ENCODE data around the gene DRD1.
"Not testable (repeated sequence)": the region's sequence is repeated elsewhere in the genome, so short reads cannot be mapped to it uniquely, and the experiment has no call there.

DRD1 gene

DNA sequence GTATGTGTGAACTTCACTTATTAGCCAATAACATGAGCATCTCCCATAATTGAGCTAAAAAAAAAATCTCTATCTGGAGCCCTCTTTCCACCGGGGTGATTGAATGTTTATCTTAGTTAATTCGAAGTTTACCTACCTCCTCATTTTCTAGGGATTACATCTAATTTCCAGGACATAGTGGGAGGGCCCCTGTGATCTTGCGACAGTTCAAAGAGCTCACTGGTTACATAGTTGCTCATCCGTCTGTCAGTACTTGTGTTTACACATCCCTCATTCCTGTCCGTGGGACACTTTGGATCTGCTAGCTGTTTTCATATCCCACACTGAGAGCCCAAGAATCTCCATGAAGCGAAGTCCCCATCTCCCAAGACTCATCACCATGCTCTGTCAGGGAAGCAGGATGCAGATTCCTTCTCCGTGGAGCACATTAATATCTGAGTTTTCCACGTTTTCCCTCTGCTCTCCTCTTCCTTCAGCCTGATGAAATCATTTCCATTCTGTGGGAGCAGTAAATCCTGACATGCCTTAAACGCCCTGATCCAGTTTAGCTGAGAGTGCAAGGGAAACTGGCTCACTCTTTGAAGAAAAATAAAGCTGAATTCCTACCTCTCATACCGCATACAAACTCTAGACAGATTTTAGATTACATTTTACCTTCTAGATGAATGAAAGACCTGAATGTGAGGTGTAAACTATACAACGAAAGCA lies 24.2 kb upstream of the DRD1 start:
- no peak for DNase-seq (ENCODE audit: low spot score)

DNA sequence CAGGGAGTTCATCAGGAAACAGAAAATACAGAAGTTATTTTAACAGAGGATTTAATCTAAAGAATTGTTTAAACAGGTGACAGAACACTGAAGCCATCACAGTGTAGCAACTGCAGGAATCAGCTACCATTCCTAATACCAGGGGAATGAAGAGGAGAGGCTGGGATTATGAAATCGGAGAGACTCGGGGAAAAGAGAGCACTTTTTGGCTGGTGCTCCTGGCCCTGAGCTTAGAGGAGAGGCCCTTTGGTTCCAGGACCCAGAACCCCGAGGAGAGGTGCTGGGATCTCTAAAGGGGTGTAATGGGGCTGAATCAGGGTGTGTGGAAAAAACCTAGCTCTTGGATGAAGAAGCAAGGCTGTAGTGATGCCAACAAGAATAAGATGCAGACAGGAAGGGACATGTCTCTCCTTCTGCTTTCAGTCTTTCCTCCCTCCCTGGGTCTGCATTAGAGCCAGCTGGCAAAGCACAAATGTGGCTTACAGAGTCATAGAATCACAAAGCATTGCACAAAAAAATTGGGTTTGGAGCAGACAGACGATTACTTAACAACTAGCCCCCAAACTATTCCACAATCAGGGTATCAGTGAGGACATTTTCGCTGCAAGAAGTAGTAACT lies 22.8 kb upstream of the DRD1 start:
- no peak for DNase-seq (ENCODE audit: low spot score)

DNA sequence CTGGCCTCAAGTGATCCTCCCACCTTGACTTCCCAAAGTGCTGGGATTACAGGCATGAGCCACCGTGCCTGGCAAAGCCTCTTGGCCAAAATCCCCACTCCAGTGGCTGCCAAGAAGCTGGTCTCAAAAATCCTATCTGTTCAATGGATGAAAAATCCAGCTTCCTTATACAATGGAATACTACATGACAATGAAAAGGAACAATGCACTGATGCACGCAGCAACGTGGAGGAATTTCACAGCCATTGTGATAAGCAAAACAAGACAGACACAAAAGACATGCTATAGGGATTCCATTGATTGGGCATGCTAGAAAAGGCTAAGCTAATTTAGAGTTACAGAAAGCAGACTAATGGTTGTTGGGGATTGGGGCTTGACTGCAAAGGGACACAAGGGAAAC lies 21.3 kb upstream of the DRD1 start:
- DNase-seq (ENCODE audit: low spot score), result no peak

DNA sequence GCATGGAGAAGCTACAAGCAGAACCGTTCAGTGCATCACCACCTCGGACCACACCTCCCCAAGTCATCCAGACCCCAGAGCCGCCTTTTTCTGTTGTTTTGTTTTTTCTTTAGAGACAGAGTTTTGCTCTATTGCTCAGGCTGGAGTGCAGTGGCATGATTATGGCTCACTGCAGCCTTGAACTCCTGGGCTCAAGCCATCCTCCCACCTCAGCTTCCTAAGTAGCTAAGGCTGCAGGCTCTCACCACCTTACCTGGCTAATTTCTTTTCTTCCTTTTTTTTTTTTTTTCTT lies 20.9 kb upstream of the DRD1 start:
- DNase-seq (ENCODE audit: low spot score), result no peak

DNA sequence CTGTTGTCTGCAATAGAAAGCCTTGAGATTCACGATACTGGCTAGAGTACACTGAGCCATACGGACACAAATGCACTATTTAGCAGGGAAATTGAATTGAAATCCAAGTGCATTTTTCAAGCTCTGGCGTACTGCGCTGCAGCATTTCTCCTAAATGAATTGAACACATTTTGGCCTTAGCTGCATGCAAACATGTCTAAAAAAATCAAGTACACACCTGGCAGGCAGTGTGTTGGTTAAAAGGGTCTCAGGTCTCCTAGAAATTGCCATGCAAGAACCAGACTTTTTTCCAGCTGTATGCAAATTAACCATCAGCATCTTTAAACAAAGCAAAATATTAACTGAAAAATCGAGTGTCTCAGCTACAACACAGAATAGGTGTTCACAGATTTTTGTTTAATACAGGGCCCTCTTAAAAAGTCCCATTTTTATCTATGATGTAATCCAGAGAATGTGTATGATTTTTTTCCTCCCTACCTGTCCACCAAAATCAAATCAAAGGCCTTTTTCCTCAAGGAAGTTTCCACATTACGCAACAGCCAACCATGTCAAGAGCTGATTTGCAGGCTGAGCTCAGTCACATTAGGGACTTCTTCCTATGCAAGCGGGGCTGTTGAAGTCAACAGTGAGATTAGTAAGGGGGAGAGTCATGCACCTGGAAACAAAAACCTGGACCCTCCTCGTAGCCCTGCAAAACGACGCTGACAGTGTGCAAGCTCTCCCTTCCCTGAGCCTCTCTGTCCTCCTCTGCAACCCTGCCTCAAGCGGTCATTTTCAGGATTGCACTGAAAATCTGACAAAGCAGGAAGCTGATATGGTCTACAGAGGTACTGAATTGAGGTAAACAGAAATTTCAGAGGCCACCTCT lies 20.3 kb upstream of the DRD1 start:
- peak; percentile 51 for DNase-seq (ENCODE audit: low spot score)

DNA sequence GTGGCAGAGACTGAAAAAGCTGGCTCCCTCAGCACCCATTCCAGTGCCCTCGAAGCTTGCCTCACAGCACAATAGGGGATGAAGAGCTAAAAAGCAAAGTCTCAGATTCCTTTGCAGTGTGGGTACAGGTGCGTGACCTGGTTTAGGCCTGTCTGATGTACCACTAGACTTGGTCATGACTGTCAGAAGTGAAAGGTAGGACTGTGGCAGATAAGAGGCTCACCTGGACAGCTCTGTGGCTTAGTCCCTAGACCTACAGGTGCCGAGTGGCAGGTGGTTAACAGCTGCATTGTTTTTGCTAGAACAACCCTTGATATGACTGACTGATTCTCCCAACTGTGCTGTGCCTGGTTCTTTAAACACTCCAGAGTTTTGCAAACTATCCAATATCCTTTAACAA lies 19.7 kb upstream of the DRD1 start:
- DNase-seq (ENCODE audit: low spot score), result no peak

DNA sequence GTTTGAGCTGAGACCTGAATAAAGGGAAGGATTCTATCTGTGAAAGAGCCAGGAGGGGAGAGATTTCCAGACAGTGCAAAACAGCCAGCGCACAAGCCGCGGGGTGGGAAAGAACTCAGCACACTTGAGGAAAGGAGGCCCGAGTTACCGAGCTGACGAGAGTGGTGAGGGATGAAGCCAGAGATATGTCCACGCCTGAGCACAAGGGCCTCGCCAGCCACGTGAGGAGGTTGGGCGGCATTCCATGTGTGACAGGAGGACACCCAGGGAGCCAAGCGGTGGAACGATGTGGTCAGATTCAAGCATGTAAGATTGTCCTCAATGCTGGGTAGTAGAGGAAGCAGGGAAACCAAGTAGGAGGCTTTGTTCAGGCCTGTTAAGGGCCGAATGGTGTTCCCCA lies 17.4 kb upstream of the DRD1 start:
- DNase-seq (ENCODE audit: low spot score), result no peak

DNA sequence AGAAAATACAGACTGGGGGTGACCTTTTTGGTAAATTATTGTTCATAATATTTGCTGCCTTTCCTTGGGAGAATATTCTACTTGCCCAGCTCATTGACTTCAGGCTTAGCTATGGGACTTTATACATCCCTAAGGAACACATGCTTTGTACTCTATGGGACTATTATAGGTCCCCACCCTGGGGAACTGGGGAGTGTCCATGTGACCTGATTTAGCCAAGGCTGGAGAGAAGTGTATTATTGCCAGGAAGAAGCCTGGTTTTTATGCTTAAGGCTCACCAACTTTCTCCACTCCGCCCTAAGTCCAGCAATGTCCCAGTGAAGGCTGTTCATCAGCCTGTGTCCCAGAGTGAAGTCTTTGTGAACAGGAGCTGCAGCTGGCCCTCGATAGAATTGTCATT lies 16.6 kb upstream of the DRD1 start:
- DNase-seq (ENCODE audit: low spot score), result no peak

DNA sequence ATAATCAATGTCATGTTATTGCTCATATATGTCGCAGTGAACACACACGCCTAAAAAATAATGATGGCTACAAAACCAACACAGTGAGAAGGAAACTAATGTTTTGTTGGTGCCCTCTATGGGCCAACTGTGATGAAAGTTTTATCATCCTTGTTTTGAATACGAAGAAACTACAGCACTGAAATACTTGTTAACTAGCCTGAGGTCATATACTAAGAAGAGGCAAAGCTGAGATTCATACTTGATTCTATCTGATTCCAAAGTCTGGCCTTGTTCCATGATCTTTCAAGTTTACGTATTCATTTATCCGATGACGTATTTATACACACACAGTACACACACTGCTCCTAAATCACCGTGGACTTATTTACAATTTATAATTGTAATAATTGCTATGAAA lies 16.1 kb upstream of the DRD1 start:
- no peak for DNase-seq (ENCODE audit: low spot score)

DNA sequence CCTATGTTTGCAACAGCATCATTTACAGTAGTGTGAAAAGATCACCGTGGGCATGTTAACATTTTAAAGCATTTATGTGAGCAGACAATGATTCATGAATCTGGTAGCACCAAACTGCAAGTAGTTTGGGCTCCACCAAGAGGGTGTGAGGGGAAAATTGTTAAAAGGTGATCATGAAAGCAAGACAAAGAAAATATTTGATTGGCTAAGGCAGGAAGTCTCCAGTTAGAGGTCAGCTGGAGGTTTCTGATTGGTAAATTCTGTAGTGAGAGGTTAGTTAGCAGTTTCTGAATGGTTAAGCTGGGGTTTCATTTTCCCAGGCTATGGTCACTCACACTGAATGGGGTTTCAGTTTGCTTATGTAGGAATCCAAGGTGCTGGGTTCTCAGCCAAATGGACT lies 13.5 kb upstream of the DRD1 start:
- DNase-seq (ENCODE audit: low spot score), result no peak

DNA sequence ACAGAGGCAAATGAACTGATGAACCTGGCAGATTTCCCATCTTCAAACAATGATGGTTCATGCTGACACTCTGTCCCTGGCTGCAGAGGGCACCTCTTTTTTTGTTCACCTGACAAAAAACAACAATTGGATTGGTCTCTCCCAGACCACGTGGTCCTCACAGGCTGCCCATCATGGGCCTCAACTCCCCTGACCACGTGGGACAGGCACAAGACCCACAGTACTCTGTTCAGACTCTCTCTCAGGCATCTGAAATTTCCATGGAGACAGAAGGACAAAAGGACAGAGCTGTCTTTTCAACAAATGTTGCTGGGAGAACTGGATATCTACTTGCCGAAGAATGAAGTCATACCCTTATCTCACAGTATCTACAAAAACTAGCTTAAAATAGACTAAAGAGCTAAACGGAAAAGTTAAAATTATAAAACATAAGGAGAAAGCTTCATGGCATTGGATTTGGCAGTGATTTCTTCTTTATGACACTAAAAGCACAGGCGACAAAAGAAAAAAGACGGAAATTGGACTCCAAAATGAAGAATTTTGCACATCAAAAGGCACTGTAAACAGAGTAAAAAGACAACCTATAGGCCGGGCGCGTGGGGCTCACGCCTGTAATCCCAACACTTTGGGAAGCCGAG lies 12.2 kb upstream of the DRD1 start:
- DNase-seq (ENCODE audit: low spot score), result no peak

DNA sequence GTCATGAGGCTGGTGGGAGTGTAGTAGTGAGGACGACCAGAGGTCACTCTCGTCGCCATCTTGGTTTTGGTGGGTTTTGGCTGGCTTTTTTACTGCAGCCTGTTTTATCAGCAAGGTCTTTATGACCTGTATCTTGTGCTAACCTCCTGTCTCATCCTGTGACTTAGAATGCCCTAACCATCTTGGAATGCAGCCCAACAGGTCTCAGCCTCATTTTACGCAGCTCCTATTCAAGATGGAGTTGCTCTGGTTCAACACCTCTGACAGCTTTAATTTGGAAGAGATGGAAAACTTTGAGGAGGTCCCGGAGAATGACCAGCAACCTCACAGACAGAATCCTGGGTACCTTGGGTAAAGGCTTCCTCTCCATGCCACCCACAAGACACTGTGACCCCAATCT lies 10.4 kb upstream of the DRD1 start:
- DNase-seq (ENCODE audit: low spot score), result not testable (repeated sequence)

DNA sequence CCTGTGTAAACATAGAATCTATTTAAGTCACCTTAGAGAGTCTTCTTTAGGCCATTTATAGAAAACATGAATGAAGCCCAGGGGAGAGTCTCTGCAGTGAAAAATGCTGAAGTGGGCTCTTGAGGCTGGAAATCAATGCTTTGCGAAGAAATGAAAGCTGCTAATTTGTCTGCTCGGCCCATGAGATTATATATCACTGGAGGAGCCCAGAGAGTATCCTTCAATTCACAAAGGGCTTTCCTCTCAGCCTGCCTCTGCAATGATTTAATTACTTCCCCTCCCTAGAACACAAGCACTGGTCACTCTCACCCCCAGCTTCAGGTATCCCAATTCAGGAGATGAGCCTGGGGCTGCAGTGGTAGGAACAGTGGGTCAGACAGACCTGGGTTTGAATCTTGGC lies 8.2 kb upstream of the DRD1 start:
- DNase-seq (ENCODE audit: low spot score), result no peak

DNA sequence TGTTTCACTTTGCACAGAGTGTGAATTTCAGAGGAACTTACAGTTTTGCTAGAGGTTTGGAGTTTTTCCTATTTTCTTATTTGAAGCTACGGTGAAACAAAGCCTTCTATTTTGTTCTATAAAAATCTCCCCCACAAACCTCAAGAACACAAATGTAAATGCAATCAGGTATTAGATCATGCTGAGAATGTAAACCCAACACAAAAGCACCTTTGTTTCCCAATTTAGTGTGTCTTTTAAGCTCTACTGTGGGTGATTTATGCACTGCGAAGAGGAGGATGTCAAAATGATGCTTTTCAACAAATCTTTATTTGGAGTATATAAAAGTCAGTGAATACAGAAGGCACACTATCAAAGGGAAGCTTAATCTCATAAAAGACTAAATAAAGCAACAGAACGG lies 4.3 kb upstream of the DRD1 start:
- DNase-seq (ENCODE audit: low spot score), result no peak

DNA sequence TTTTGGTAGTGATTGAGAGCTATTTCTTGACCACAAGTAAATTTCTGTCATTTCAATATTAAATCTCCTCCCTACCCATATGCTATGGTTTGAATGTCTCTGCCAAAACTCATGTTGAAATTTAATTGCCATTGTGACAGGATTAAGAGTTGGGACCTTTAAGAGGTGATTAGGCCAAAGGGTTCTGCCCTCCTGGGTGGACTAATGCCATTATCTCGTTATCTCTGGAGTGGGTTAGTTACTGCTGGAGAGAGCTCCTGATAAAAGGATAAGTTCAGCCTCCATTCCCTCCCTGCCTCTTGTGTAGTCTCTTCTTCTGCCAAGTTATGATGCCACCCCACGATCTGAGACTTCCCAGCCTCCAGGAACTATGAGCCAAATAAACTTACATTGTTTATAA lies 3.6 kb upstream of the DRD1 start:
- no peak for DNase-seq (ENCODE audit: low spot score)

DNA sequence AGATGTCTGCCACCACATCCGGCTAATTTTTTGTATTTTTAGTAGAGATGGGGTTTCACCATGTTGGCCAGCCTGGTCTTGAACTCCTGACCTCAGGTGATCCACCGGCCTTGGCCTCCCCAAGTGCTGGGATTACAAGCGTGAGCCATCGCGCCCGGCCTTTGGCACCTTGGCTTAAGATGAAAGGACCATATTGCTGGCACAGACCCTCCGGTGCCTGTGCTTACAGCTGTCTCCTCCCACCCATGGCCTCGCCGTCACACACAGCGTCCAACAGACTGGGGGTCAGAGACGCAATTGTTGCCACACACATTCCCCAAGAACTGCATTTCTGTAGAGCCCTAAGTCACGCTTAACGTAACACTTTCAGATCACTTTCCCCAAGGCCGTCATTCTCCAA lies 2.4 kb upstream of the DRD1 start:
- not testable (repeated sequence) for DNase-seq (ENCODE audit: low spot score)

DNA sequence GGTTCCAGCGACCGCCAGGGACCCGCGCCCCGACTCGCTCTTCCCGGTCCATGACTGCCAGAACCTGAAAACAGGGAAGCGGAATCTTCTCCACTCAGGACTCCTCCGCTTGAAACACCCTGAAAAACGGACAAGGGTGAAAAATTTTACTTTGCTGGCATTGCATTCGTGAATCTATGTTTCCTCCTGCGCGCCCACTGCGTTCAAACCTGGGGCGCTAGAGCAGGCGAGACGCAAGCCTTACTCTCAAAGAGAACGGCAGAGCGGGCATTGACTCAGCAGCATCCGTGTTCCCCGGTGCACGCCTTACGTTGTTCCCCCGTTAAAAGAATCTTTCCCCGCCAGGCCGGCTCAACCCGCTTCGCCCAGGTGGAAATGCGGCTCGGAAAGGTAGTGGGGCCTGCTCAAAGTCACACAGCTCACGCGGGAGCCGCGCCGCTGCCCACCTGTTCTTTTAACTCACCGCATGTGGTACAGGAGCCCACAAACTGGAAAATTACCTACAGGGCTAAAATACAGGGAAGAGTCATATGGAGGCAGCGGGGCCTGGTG lies 999 bp upstream of the DRD1 start:
- no peak for DNase-seq (ENCODE audit: low spot score)

DNA sequence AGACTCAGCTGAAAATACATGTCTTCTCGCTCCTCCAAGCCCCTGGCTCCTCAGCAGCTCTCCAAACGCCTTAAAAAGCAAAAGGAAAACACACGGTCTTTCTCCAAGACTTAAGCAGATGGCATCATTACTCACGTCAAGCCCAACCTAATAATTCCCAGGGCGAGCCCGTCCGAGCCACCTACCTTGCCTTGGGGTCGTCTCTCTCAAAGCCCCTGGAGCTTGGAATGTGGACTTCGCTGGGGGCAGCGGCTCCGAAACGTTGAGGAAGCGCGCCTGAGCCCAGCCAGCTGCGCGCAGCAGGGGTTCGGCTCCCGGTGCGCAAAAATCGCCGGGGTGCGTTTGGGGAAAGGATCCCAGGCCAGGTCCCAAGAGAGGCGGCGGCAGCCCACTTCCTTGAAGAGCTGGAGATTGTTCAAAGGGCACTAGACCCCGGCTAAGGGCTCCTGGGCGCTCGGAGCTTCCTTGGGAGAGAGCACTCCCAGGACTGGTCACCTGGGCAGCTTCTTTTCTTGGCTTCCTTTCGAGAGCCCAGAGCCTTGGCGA lies 395 bp downstream of the DRD1 start:
- no peak for DNase-seq (ENCODE audit: low spot score)

DNA sequence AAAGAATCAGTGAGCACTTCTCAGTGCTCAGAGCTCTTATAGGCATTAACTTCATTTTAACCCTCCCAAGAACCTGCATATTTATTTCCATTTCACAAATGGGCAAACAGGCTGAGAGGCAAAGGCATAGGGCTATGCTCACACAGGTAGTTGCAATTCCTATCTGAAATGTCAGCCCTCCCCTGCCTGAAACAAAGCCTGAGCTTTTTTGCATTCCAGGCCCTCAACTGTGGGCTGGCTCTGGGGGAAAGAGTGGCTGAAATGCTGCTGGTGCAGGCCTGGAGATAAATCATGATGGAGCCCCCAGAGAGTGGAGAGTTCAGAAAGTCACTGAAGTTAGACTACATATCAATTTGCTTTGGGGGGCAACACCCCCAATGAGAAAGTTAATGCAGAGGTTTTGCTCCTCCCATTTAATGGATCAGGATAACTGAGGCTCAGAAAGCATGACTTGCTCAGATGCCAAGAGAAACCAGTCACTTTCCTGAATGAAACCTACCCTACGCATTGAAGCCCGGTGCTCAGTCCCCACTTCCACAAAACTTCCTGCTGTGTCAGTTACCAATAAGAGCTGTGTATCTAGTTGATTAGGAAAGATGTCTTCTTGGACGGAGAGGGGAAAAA lies 5.6 kb downstream of the DRD1 start:
- no peak for DNase-seq (ENCODE audit: low spot score)

DNA sequence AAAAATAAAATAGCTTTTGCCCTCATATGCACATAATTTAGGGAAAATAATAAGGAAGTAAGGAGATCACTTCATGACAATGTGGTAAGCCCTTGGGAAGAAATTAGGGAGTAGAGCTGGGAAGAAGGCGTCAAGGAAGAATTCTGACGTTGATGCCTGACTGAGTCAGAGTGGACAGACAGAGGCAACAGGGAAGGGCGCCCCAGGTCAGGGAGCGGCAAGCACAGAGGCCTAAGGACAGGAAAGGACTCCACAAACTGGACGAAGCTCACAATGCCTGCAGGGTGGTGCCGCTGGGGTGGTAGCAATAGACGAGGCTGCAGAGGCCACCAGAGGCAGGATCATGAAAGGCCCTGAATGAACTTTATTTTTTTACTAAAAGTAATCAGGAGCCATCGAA lies 7.6 kb downstream of the DRD1 start:
- DNase-seq (ENCODE audit: low spot score), result no peak

DNA sequence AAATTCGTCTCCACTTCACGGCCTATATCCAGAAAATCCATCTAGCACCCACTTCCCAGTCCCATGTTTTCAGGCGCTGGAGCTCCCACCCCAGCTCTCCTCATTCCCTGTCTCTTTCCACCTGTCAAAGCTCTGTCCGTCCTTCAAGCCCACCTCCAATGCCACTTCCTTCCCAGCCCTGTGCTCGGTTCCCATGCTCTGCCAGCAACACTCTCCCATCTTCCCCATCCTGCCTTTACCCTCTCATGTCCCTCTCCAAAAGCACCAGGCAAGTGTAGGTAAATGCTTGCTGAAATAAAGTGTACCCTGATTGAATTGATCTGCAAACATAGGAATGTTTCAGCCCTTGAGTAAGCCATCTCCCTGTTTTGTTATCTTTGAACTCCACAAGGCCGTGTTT lies 9.2 kb downstream of the DRD1 start:
- no peak for DNase-seq (ENCODE audit: low spot score)

DNA sequence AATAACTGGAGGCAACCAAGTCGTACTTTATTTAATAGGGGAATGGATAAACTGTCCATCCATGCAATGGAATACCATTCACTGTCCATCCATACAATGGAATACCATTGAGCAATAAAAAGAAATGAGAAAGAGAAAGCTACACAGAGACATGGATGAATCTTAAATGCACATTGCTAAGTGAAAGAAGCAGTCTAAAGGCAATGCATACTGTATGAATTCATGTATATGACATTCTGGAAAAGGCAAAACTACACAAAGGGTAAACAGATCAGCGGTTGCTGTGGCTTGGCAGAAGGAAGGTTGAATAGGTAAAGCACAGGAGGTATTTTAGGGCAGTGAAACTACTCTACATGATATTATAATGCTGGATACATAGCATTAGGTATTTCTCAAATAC lies 16.2 kb downstream of the DRD1 start:
- no peak for DNase-seq (ENCODE audit: low spot score)
